ENCODE measurements around the gene NAPA. TPM values are rescaled to one million over a fixed set of nuclear protein-coding genes. Genes with fewer than 3 reads are reported as not detected.

The NAPA gene
- total RNA-seq, 4 donors from 2014 or later: 95.9 to 134 (median 112) TPM

GRCh38 chr19:47493378-47494210 lies 21.3 kb downstream of the NAPA start:
- H3K36me3 ChIP-seq: peaks cover 0 to 96% of the 10 kb centered on the region in 2 donors
- H3K4me1 ChIP-seq: peaks cover 0 to 12% (median 0%) of the 10 kb centered on the region in 3 donors
- 67 to 92% methylated on average over 1 to 3 of the region's 18 CpGs for WGBS, 2 donors (ENCODE audit: low coverage in 1 of 2)
- TF ChIP-seq POLR2A (IDR thresholded peaks at IDR 0.05) (no peak), POLR2AphosphoS5 (IDR thresholded peaks at IDR 0.05) (no peak), EP300 (IDR thresholded peaks at IDR 0.05) (no peak)
- TF ChIP-seq, protein P1, sequence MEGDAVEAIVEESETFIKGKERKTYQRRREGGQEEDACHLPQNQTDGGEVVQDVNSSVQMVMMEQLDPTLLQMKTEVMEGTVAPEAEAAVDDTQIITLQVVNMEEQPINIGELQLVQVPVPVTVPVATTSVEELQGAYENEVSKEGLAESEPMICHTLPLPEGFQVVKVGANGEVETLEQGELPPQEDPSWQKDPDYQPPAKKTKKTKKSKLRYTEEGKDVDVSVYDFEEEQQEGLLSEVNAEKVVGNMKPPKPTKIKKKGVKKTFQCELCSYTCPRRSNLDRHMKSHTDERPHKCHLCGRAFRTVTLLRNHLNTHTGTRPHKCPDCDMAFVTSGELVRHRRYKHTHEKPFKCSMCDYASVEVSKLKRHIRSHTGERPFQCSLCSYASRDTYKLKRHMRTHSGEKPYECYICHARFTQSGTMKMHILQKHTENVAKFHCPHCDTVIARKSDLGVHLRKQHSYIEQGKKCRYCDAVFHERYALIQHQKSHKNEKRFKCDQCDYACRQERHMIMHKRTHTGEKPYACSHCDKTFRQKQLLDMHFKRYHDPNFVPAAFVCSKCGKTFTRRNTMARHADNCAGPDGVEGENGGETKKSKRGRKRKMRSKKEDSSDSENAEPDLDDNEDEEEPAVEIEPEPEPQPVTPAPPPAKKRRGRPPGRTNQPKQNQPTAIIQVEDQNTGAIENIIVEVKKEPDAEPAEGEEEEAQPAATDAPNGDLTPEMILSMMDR (IDR thresholded peaks at IDR 0.05): no peak
- H3K9me3 ChIP-seq: no peaks in the 10 kb centered on the region
- no peak overlapping the region for H3K4me3 ChIP-seq
- H3K27me3 ChIP-seq: no peaks in the 10 kb centered on the region
- no peak overlapping the region for H3K27ac ChIP-seq
- no peak for ATAC-seq

- no peak for ATAC-seq
- Histone ChIP-seq H3K4me1 (peaks cover 0 to 5% (median 0%) of the 10 kb centered on the region in 3 donors), H3K36me3 (peaks cover 0 to 96% of the 10 kb centered on the region in 2 donors), H3K4me3 (no peak overlapping the region), H3K27ac (no peak overlapping the region), H3K9me3 (no peaks in the 10 kb centered on the region), H3K27me3 (no peaks in the 10 kb centered on the region)
- WGBS, 2 donors (ENCODE audit: low coverage in 1 of 2): 40 to 95% methylated on average over 1 to 4 of the region's 23 CpGs
- TF ChIP-seq POLR2A (IDR thresholded peaks at IDR 0.05): no peak
- TF ChIP-seq, protein P1 (IDR thresholded peaks at IDR 0.05): no peak
- TF ChIP-seq POLR2AphosphoS5 (IDR thresholded peaks at IDR 0.05): no peak
- no peak for TF ChIP-seq EP300 (IDR thresholded peaks at IDR 0.05)
Observed at GRCh38 chr19:47492571-47493377, 22.1 kb downstream of the NAPA start.

DNA sequence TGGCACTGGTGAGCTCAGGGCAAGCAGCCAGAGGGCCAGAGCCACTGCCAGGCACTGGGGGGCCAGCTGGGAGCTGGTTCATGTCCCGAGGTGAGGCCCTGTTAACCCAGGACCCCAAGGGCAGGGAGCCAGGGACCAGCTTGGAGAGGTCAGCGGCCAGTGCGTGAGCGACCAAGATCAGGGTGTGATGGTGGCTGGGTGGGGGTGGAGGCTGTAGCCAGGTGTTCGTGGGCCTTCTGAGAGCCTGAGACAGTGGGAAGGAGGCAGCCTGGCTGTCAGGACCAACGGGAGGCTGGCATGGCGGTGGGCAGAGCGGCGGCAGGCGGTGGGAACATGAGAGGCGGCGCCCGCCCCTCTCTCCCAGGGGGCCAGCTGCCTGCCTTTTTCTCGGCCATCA lies 22.7 kb downstream of the NAPA start:
- Histone ChIP-seq H3K27me3 (no peaks in the 10 kb centered on the region), H3K27ac (no peak overlapping the region), H3K4me1 (no peaks in the 10 kb centered on the region), H3K4me3 (no peak overlapping the region), H3K9me3 (no peaks in the 10 kb centered on the region), H3K36me3 (peaks cover 0 to 96% of the 10 kb centered on the region in 2 donors)
- WGBS, 2 donors (ENCODE audit: low coverage in 1 of 2): 80 to 86% methylated on average over 1 to 7 of the region's 14 CpGs
- TF ChIP-seq POLR2A (IDR thresholded peaks at IDR 0.05) (no peak), POLR2AphosphoS5 (IDR thresholded peaks at IDR 0.05) (no peak), EP300 (IDR thresholded peaks at IDR 0.05) (no peak)
- TF ChIP-seq, protein P1 (IDR thresholded peaks at IDR 0.05): no peak
- ATAC-seq: no peak

DNA sequence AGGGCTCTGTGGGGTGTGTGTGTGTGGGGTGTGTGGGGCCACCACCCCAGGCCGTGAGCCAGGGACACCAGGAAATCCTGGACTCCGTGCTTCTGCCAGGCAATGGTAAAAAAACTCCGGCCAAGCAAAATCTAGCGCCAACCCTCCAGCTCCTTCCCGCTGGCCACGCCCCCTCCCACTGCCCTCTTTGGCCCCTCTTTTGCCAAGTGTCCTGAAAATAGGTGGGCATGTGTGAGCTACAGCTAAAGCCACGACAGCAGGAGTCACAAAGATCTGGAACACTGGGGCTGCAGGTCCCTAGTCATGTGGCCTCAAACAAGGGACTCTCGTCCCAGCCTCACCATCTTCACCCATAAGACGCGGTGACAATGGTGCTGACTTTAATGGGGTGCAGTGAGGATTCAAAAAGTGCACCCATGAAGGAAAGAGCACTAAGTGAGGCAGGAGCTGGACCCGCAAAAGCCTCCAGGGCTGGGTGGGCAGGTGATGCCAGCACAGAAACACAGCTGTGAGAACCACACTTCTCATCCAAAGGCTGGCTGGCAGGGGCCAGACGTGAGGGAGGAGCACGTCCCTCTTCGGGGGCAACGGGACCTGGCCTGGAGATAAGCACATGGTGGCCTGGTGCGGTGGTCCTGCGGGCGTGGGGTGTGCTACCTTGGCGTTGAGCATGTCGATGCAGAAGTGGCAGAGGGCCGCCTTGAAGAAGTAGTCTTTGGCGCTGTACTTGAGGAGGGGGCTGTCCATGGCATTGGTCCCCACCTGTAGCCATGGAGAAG lies 23.3 kb downstream of the NAPA start:
- Histone ChIP-seq H3K4me3 (no peak overlapping the region), H3K36me3 (peaks cover 0 to 96% of the 10 kb centered on the region in 2 donors), H3K4me1 (no peaks in the 10 kb centered on the region), H3K27me3 (no peaks in the 10 kb centered on the region), H3K9me3 (no peaks in the 10 kb centered on the region), H3K27ac (no peak overlapping the region)
- 70 to 88% methylated on average over 6 to 9 of the region's 22 CpGs for WGBS, 2 donors (ENCODE audit: low coverage in 1 of 2)
- ATAC-seq: no peak
- TF ChIP-seq POLR2A (IDR thresholded peaks at IDR 0.05): no peak
- no peak for TF ChIP-seq EP300 (IDR thresholded peaks at IDR 0.05)
- TF ChIP-seq POLR2AphosphoS5 (IDR thresholded peaks at IDR 0.05): no peak
- TF ChIP-seq, protein P1 (IDR thresholded peaks at IDR 0.05): no peak

All from gastroesophageal sphincter (tissue), 4 donors.